ENCODE results near the gene COL18A1. TPM values are rescaled to one million over a fixed set of nuclear protein-coding genes. Genes with fewer than 3 reads are reported as not detected.

COL18A1 gene
- total and polyA plus RNA-seq, 5 donors from 2014 or later = 0.29 to 2.7 (median 1.3) TPM

DNA sequence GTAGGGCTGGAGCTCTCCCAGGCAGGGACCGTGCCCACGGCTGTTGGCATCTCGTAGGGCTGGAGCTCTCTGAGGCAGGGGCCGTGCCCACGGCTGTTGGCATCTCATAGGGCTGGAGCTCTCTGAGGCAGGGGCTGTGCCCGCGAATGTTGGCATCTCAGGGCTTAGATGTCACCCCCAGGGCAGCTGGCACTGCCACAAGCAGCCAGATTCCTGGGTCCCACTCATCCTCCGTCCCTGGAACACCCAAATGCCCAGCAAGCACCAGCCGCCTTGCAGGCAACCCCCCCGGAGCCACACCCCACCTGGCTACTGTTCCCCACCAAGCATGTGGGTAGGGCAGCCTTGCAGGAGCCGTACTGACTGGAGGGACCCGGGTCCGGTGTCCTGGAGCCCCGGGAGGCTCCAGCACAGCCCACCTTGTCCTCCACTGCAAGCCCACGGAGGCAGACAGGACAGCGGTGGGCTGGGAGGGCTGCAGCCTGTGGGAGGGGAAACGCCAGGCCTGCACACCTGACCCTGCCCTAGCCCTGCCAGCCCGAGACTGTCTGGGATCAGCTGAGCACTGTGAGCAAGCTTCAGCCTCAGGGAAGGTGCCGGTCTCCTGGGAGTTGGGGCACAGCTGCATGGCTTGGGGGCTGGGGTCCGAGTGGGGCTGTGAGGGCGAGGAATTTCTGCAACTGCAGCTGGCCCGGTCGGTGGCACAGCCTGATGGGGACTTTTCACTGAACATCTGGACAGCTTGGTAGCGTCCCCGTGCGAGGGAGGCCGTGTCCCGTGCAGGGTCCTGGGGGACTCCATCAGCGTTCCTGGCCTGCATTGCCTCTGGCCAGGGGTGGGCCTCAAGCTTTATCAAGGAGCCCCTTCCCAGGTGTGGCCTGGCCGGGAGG, 53.6 kb downstream of the COL18A1 start:
- Histone ChIP-seq H3K4me1 (ENCODE audit: control insufficient read depth, insufficient read depth, low read length, poor library complexity, severe bottlenecking) (no peaks in the 10 kb centered on the region), H3K4me3 (ENCODE audit: low read depth, low read length) (no peak overlapping the region), H3K27ac (ENCODE audit: insufficient read depth, low read length, poor library complexity, severe bottlenecking) (no peak overlapping the region), H3K27me3 (ENCODE audit: control insufficient read depth, insufficient read depth, low read length) (peaks cover 3% of the 10 kb centered on the region), H3K36me3 (ENCODE audit: control insufficient read depth, insufficient read depth, low read length) (no peaks in the 10 kb centered on the region), H3K9me3 (ENCODE audit: control insufficient read depth in 2 of 2, low read length in 2 of 2) (no peaks in the 10 kb centered on the region)
- no peak for ATAC-seq (ENCODE audit: low read depth in 2 of 2)
- Mint-ChIP-seq H3K27me3 (peaks cover 9% of the 10 kb centered on the region), H3K4me1 (no peaks in the 10 kb centered on the region), H3K36me3 (no peaks in the 10 kb centered on the region), H3K27ac (no peak overlapping the region), H3K9me3 (peaks cover 0 to 8% (median 0%) of the 10 kb centered on the region in 7 donors), H3K4me3 (no peak overlapping the region)
- no peak for DNase-seq

DNA sequence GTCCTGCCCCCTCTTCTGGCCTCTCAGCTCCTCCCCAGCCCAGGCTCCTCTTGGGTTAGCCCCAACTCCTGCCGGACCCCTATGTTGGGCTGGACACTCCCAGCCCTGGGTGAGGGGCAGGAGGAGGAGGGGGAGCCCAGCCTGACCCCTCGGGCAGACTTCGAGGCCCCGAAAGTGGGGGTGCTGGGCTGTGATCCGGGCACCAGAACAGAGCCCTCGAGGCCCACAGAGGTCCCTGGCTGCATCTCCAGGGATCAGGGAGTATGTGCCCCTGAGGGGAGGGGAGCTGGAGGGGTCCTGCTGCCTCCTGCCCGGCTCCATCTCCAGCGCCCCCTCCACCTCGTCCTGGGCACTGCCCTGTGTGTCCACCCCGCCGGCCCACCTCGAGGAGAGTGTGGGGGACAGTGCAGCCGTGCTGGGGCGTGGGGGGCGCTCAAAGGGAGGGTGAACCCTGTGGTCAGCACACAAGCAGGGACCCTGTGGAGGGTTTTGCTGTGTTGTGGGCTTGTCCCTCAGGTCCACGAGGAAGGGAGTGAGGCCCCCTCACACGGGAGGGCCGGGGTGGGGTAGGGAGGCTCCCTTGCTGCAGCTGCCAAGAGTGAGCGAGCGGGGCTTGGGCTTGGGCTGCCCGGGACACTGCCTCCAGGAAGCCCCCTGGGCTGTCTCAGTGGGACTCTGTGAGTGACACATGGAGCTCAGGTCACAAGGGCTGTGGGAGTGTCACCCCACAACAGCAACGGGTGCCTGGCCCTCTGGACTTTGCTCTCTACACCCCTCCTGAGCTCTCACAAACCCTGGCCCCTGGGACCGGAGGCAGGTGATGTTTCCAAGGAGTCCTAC, 54.4 kb downstream of the COL18A1 start:
- Mint-ChIP-seq H3K27me3 (peaks cover 9% of the 10 kb centered on the region), H3K4me3 (no peak overlapping the region), H3K36me3 (no peaks in the 10 kb centered on the region), H3K4me1 (no peaks in the 10 kb centered on the region), H3K27ac (no peak overlapping the region), H3K9me3 (peaks cover 0 to 8% (median 0%) of the 10 kb centered on the region in 7 donors)
- Histone ChIP-seq H3K4me3 (ENCODE audit: low read depth, low read length) (no peak overlapping the region), H3K9me3 (ENCODE audit: control insufficient read depth in 2 of 2, low read length in 2 of 2) (no peaks in the 10 kb centered on the region), H3K27me3 (ENCODE audit: control insufficient read depth, insufficient read depth, low read length) (peaks cover 3% of the 10 kb centered on the region), H3K4me1 (ENCODE audit: control insufficient read depth, insufficient read depth, low read length, poor library complexity, severe bottlenecking) (no peaks in the 10 kb centered on the region), H3K27ac (ENCODE audit: insufficient read depth, low read length, poor library complexity, severe bottlenecking) (no peak overlapping the region), H3K36me3 (ENCODE audit: control insufficient read depth, insufficient read depth, low read length) (no peaks in the 10 kb centered on the region)
- DNase-seq = no peak
- no peak for ATAC-seq (ENCODE audit: low read depth in 2 of 2)

DNA sequence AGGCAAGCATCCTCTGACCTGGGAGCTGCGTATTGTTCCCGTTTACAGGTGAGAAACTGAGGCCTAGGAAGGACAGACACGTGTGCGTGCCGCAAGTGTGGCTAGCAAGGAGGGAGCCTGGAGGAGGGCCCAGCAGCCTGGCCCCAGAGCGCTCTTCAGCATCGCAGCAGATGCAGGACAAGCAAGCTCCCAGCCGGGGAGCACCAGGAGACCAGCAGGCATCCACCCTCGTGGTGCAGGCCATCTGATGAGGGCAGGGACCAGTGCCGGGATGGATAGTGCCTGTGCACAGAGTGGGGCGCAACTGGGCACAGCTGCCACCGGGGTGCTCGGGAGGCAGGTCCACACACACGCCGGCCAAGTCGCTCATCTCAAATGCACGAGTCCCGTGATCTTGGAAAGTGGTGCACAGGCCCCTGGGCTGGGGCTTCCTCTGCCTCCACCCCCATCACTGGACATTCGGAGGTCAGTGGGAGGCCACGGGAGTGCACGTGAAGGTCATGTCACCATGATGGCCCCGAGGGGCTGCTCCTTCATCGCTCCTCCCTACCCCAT, 55.1 kb downstream of the COL18A1 start:
- no peak overlapping the region for H3K4me3 Mint-ChIP-seq
- H3K9me3 Mint-ChIP-seq = peaks cover 0 to 8% (median 0%) of the 10 kb centered on the region in 7 donors
- peaks cover 13% of the 10 kb centered on the region for H3K27me3 Mint-ChIP-seq
- no peaks in the 10 kb centered on the region for H3K4me1 Mint-ChIP-seq
- no peak overlapping the region for H3K27ac Mint-ChIP-seq
- Histone ChIP-seq H3K4me1 (ENCODE audit: control insufficient read depth, insufficient read depth, low read length, poor library complexity, severe bottlenecking) (no peaks in the 10 kb centered on the region), H3K36me3 (ENCODE audit: control insufficient read depth, insufficient read depth, low read length) (no peaks in the 10 kb centered on the region), H3K4me3 (ENCODE audit: low read depth, low read length) (no peak overlapping the region), H3K27me3 (ENCODE audit: control insufficient read depth, insufficient read depth, low read length) (peaks cover 3% of the 10 kb centered on the region), H3K9me3 (ENCODE audit: control insufficient read depth in 2 of 2, low read length in 2 of 2) (no peaks in the 10 kb centered on the region), H3K27ac (ENCODE audit: insufficient read depth, low read length, poor library complexity, severe bottlenecking) (no peak overlapping the region)
- DNase-seq (no peak), ATAC-seq (ENCODE audit: low read depth in 2 of 2) (no peak)
- no peaks in the 10 kb centered on the region for H3K36me3 Mint-ChIP-seq

DNA sequence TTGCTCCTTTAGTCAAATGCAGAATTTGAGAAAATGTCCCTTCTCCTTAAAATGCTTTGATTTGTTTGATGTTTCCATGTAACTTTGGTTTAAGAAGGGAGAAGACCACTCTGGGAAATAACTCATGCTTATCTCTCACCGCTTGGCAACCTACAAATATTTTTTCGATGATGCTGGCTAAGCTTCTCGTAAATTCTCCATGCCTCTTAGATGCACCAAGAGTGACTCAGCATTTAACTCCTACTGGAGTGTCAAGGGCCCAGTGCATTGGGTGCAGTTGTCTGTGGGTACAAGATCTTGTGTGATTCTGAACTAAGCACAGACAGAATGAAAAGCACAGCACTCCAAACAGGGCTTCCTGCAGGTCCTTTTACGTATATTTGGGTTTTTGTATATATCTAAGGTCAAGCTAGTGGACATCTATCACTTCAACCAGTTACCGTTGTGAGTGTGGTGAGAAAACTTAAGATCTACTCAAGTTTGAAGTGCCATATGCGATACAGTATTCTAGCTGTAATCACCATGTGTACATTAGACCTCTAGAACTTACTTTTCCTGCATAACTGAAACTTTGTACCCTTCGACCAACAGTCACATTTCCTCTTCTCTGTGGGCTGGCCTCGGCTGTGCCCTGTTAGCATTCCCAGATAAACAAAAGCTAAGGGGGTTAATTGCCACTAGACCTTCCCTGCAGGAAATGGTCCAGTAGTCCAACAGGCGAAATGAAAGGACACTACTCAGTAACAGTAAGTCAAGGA, 55.8 kb downstream of the COL18A1 start:
- no peak for ATAC-seq (ENCODE audit: low read depth in 2 of 2)
- Mint-ChIP-seq H3K27ac (no peak overlapping the region), H3K4me1 (peaks cover 0 to 3% (median 0%) of the 10 kb centered on the region in 4 donors), H3K4me3 (no peak overlapping the region), H3K27me3 (peaks cover 13% of the 10 kb centered on the region), H3K36me3 (no peaks in the 10 kb centered on the region), H3K9me3 (peaks cover 0 to 8% (median 1%) of the 10 kb centered on the region in 7 donors)
- DNase-seq = no peak
- no peaks in the 10 kb centered on the region for H3K36me3 ChIP-seq (ENCODE audit: control insufficient read depth, insufficient read depth, low read length)
- no peak overlapping the region for H3K4me3 ChIP-seq (ENCODE audit: low read depth, low read length)
- no peaks in the 10 kb centered on the region for H3K9me3 ChIP-seq (ENCODE audit: control insufficient read depth in 2 of 2, low read length in 2 of 2)
- peaks cover 3% of the 10 kb centered on the region for H3K27me3 ChIP-seq (ENCODE audit: control insufficient read depth, insufficient read depth, low read length)
- no peak overlapping the region for H3K27ac ChIP-seq (ENCODE audit: insufficient read depth, low read length, poor library complexity, severe bottlenecking)
- no peaks in the 10 kb centered on the region for H3K4me1 ChIP-seq (ENCODE audit: control insufficient read depth, insufficient read depth, low read length, poor library complexity, severe bottlenecking)

- Mint-ChIP-seq H3K27me3 (peaks cover 13% of the 10 kb centered on the region), H3K27ac (no peak overlapping the region), H3K4me3 (no peak overlapping the region), H3K36me3 (no peaks in the 10 kb centered on the region), H3K4me1 (peaks cover 0 to 3% (median 0%) of the 10 kb centered on the region in 4 donors), H3K9me3 (peaks cover 0 to 8% (median 1%) of the 10 kb centered on the region in 7 donors)
- Histone ChIP-seq H3K4me1 (ENCODE audit: control insufficient read depth, insufficient read depth, low read length, poor library complexity, severe bottlenecking) (no peaks in the 10 kb centered on the region), H3K9me3 (ENCODE audit: control insufficient read depth in 2 of 2, low read length in 2 of 2) (no peaks in the 10 kb centered on the region), H3K27ac (ENCODE audit: insufficient read depth, low read length, poor library complexity, severe bottlenecking) (no peak overlapping the region), H3K4me3 (ENCODE audit: low read depth, low read length) (no peak overlapping the region), H3K36me3 (ENCODE audit: control insufficient read depth, insufficient read depth, low read length) (no peaks in the 10 kb centered on the region), H3K27me3 (ENCODE audit: control insufficient read depth, insufficient read depth, low read length) (peaks cover 3% of the 10 kb centered on the region)
- ATAC-seq (ENCODE audit: low read depth in 2 of 2) (no peak), DNase-seq (no peak)
Observed at GRCh38 chr21:45461369-45461750, 56.4 kb downstream of the COL18A1 start.

- H3K36me3 ChIP-seq (ENCODE audit: control insufficient read depth, insufficient read depth, low read length) = no peaks in the 10 kb centered on the region
- peaks cover 13% of the 10 kb centered on the region for H3K27me3 Mint-ChIP-seq
- H3K4me3 ChIP-seq (ENCODE audit: low read depth, low read length) = no peak overlapping the region
- no peaks in the 10 kb centered on the region for H3K9me3 ChIP-seq (ENCODE audit: control insufficient read depth in 2 of 2, low read length in 2 of 2)
- H3K27ac ChIP-seq (ENCODE audit: insufficient read depth, low read length, poor library complexity, severe bottlenecking) = no peak overlapping the region
- H3K9me3 Mint-ChIP-seq = peaks cover 0 to 8% (median 1%) of the 10 kb centered on the region in 7 donors
- DNase-seq (no peak), ATAC-seq (ENCODE audit: low read depth in 2 of 2) (no peak)
- H3K4me1 ChIP-seq (ENCODE audit: control insufficient read depth, insufficient read depth, low read length, poor library complexity, severe bottlenecking) = no peaks in the 10 kb centered on the region
- H3K27ac Mint-ChIP-seq = no peak overlapping the region
- H3K36me3 Mint-ChIP-seq = no peaks in the 10 kb centered on the region
- H3K4me3 Mint-ChIP-seq = no peak overlapping the region
- H3K4me1 Mint-ChIP-seq = peaks cover 0 to 3% (median 0%) of the 10 kb centered on the region in 4 donors
- peaks cover 3% of the 10 kb centered on the region for H3K27me3 ChIP-seq (ENCODE audit: control insufficient read depth, insufficient read depth, low read length)
Observed at GRCh38 chr21:45461806-45462341, 56.9 kb downstream of the COL18A1 start.

GRCh38 chr21:45463871-45464270, 58.9 kb downstream of the COL18A1 start:
- ATAC-seq (ENCODE audit: low read depth in 2 of 2) = no peak
- H3K27me3 Mint-ChIP-seq = peaks cover 13% of the 10 kb centered on the region
- no peak overlapping the region for H3K4me3 Mint-ChIP-seq
- Histone ChIP-seq H3K27me3 (ENCODE audit: control insufficient read depth, insufficient read depth, low read length) (peaks cover 3% of the 10 kb centered on the region), H3K4me3 (ENCODE audit: low read depth, low read length) (no peak overlapping the region), H3K36me3 (ENCODE audit: control insufficient read depth, insufficient read depth, low read length) (no peaks in the 10 kb centered on the region), H3K27ac (ENCODE audit: insufficient read depth, low read length, poor library complexity, severe bottlenecking) (no peak overlapping the region), H3K9me3 (ENCODE audit: control insufficient read depth in 2 of 2, low read length in 2 of 2) (no peaks in the 10 kb centered on the region), H3K4me1 (ENCODE audit: control insufficient read depth, insufficient read depth, low read length, poor library complexity, severe bottlenecking) (no peaks in the 10 kb centered on the region)
- no peaks in the 10 kb centered on the region for H3K36me3 Mint-ChIP-seq
- no peak for DNase-seq
- peaks cover 0 to 8% (median 1%) of the 10 kb centered on the region in 7 donors for H3K9me3 Mint-ChIP-seq
- H3K27ac Mint-ChIP-seq = no peak overlapping the region
- H3K4me1 Mint-ChIP-seq = peaks cover 0 to 3% (median 0%) of the 10 kb centered on the region in 4 donors
